Endothelial cell of umbilical vein (primary cell): ENCODE data around the gene CMTR1. TPM values are rescaled to one million over a fixed set of nuclear protein-coding genes. Genes with fewer than 3 reads are reported as not detected.
A peak's percentile ranks its signal among the peaks of the same experiment; 100 is the strongest.

Experiments used
- BruUV-seq: library from RNA; stranded (reverse); fragments of 400-500 nt; replicated peaks from 2 replicates; lab custom pipeline; 2021; lab: Mats Ljungman, UMichigan
- CTCF ChIA-PET: fragments of 300-600, 350-600 bp; sonication (Branson Sonifier 250); formaldehyde crosslinking; loops from one replicate; lab custom pipeline; 2021; ENCODE audit warnings: antibody characterized with exemption, inconsistent platforms; lab: Charles Lee
- POLR2A ChIA-PET: fragments of 300-600, 350-600 bp; sonication (Branson Sonifier 250); formaldehyde crosslinking; loops from one replicate; lab custom pipeline; 2021; ENCODE audit warnings: antibody characterized with exemption, inconsistent platforms; lab: Charles Lee
- DNase-seq: peaks from one replicate; pipeline ENCODE4 v3.0.0-alpha.2; 2011; ENCODE audit warnings: low read depth, low spot score
- FAIRE-seq: peaks from 2 replicates; lab custom pipeline; 2011; peaks lifted over from hg19 to GRCh38; lab: Jason Lieb, UNC
- H2AFZ ChIP-seq: 2 replicates; pipeline ENCODE4 v1.6.0; 2012; ENCODE audit warnings: low read depth, low read length, control low read depth, inconsistent platforms
- H3K27ac ChIP-seq: 2 replicates; pipeline ENCODE4 v1.5.1; 2011; ENCODE audit warnings: low read depth, mild to moderate bottlenecking, control low read depth, low read length, moderate library complexity; ENCODE audit not compliant: insufficient read depth
- H3K27me3 ChIP-seq, 2 experiments: 2 replicates each; pipeline versions ENCODE4 v1.6.0 to v1.6.1; 2011; ENCODE audit warnings: low read length in 2 of 2, mixed read lengths in 1 of 2; ENCODE audit not compliant: control insufficient read depth in 2 of 2, insufficient read depth in 2 of 2
- H3K36me3 ChIP-seq, 2 experiments: 2 replicates in 1 of 2; 3 replicates in 1 of 2; pipeline ENCODE4 v1.5.1; 2011; ENCODE audit warnings: low read length in 2 of 2, mild to moderate bottlenecking in 1 of 2, moderate library complexity in 1 of 2; ENCODE audit not compliant: control insufficient read depth in 2 of 2, insufficient read depth in 2 of 2; ENCODE audit errors: extremely low read depth in 1 of 2
- H3K4me1 ChIP-seq: 3 replicates; pipeline ENCODE4 v1.5.1; 2011; ENCODE audit warnings: mild to moderate bottlenecking, low read length; ENCODE audit not compliant: control insufficient read depth, insufficient read depth; ENCODE audit errors: extremely low read depth
- H3K4me2 ChIP-seq: 2 replicates; pipeline ENCODE4 v1.6.1; 2011; ENCODE audit warnings: low read length, control low read depth, mixed read lengths; ENCODE audit not compliant: insufficient read depth
- H3K4me3 ChIP-seq, 3 experiments: fragments of 200-600 bp in 1 of 3; sonication (generic), shearing (Covaris generic) in 1 of 3; replicated peaks in 1 of 3; 2 replicates each; pipeline ENCODE4 v1.5.1; 2011 to 2016; ENCODE audit warnings: control low read depth in 3 of 3, low read length in 3 of 3, mild to moderate bottlenecking in 2 of 3, inconsistent platforms in 1 of 3, low read depth in 1 of 3, moderate library complexity in 1 of 3; ENCODE audit not compliant: insufficient read depth in 1 of 3
- H3K79me2 ChIP-seq: 2 replicates; pipeline ENCODE4 v1.6.0; 2012; ENCODE audit warnings: low read length, inconsistent platforms; ENCODE audit not compliant: control insufficient read depth, insufficient read depth
- H3K9ac ChIP-seq: replicated peaks from 2 replicates; pipeline ENCODE3; 2011; ENCODE audit warnings: low read length, control low read depth; ENCODE audit not compliant: insufficient read depth; ENCODE audit errors: extremely low read depth
- H3K9me1 ChIP-seq: replicated peaks from 3 replicates; pipeline ENCODE4 v1.6.0; 2011; ENCODE audit warnings: mild to moderate bottlenecking, low read length; ENCODE audit not compliant: control insufficient read depth, insufficient read depth; ENCODE audit errors: extremely low read depth
- H3K9me3 ChIP-seq: replicated peaks from 2 replicates; pipeline ENCODE4 v1.5.1; 2012; ENCODE audit warnings: low read length, inconsistent platforms; ENCODE audit not compliant: control insufficient read depth, insufficient read depth
- H4K20me1 ChIP-seq: replicated peaks from 2 replicates; pipeline ENCODE3; 2011; ENCODE audit warnings: mild to moderate bottlenecking, low read length; ENCODE audit not compliant: control insufficient read depth, insufficient read depth; ENCODE audit errors: extremely low read depth
- EZH2 ChIP-seq: IDR thresholded peaks from 2 replicates; pipeline ENCODE4 v1.6.1; 2012; ENCODE audit warnings: borderline replicate concordance, low read depth, mild to moderate bottlenecking, moderate library complexity, low read length, inconsistent platforms; ENCODE audit not compliant: severe bottlenecking
- FOS ChIP-seq: IDR thresholded peaks from 2 replicates; pipeline ENCODE4 v1.6.1; 2011; ENCODE audit warnings: mild to moderate bottlenecking, low read length, moderate library complexity, borderline replicate concordance; ENCODE audit not compliant: insufficient read depth
- dilution Hi-C: fragments of 300-500 bp; cut with MboI; formaldehyde crosslinking; loops from one replicate; pipeline ENCODE4 v1.15.0; 2019; ENCODE audit warnings: low sequenced_read_pairs; ENCODE audit not compliant: extremely low pct_ligation_motif_present
- intact Hi-C: fragments of 100-400 bp; cut with micrococcal nuclease; formaldehyde crosslinking; loops from one replicate; pipeline ENCODE4 v1.10.0; 2022
- polyA plus RNA-seq, 4 experiments: library from polyadenylated mRNA; depleted of rRNA in 3 of 4; stranded (reverse) in 3 of 4; unstranded in 1 of 4; fragments of >200 nt; gene quantifications; 2 replicates each; pipeline versions ENCODE4 v1.2.1 to v1.2.3, GENCODE V29; 2011 to 2012; ENCODE audit warnings: missing spikeins in 1 of 4
- total RNA-seq: library from RNA; stranded (reverse); gene quantifications from 2 replicates; pipeline ENCODE4 v1.2.3, GENCODE V29; 2021
- TF ChIP-seq, protein P1 (sequence below), 2 donors: IDR thresholded peaks; 1 replicate in 1 of 2; 2 replicates in 1 of 2; pipeline ENCODE4 v1.5.1; 2011; ENCODE audit warnings: low read length in 2 of 2, mild to moderate bottlenecking in 2 of 2, moderate library complexity in 2 of 2, control low read depth in 1 of 2, inconsistent platforms in 1 of 2, low read depth in 1 of 2; ENCODE audit not compliant: insufficient read depth in 1 of 2; ENCODE audit errors: extremely low read depth in 1 of 2
- TF ChIP-seq, protein P2 (sequence below): IDR thresholded peaks from 2 replicates; pipeline ENCODE4 v1.6.1; 2011; ENCODE audit not compliant: insufficient read depth, insufficient read length

CMTR1 gene
- total and polyA plus RNA-seq, 2 donors (not counting 3 experiments of a cell fraction or from before 2014, with no cell fraction given): 19.5 to 38.0 TPM

DNA sequence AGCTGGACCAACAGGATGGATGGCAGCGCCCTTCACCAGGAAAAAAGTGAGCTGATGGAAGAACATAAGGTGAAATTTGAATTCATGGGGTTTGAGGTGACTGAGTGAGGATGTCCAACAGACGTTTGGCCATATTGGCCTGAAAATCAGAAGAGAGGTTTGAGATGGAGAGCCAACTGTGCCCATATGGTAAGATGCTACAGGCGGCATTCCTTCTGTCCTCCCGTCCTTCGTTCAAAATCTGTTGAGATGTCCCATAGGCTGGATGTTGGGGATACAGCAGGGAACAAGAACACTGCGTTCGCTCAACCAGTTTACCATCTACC lies 468 bp upstream of the CMTR1 start:
- Histone ChIP-seq H2AFZ (peak overlapping the region; percentile 99), H4K20me1 (no peaks in the 10 kb centered on the region), H3K4me3 (peak overlapping the region; percentile 85 to 88 (median 87)), H3K4me2 (peak overlapping the region; percentile 95), H3K27me3 (peaks cover 2 to 7% of the 10 kb centered on the region in 2 experiments), H3K9ac (peak overlapping the region; percentile 80), H3K9me1 (no peaks in the 10 kb centered on the region), H3K4me1 (peaks cover 13% of the 10 kb centered on the region), H3K36me3 (peaks cover 0 to 7% of the 10 kb centered on the region in 2 experiments), H3K9me3 (no peaks in the 10 kb centered on the region), H3K79me2 (peaks cover 13% of the 10 kb centered on the region), H3K27ac (peak overlapping the region; percentile 31)
- TF ChIP-seq, protein P1, sequence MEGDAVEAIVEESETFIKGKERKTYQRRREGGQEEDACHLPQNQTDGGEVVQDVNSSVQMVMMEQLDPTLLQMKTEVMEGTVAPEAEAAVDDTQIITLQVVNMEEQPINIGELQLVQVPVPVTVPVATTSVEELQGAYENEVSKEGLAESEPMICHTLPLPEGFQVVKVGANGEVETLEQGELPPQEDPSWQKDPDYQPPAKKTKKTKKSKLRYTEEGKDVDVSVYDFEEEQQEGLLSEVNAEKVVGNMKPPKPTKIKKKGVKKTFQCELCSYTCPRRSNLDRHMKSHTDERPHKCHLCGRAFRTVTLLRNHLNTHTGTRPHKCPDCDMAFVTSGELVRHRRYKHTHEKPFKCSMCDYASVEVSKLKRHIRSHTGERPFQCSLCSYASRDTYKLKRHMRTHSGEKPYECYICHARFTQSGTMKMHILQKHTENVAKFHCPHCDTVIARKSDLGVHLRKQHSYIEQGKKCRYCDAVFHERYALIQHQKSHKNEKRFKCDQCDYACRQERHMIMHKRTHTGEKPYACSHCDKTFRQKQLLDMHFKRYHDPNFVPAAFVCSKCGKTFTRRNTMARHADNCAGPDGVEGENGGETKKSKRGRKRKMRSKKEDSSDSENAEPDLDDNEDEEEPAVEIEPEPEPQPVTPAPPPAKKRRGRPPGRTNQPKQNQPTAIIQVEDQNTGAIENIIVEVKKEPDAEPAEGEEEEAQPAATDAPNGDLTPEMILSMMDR (IDR thresholded peaks at IDR 0.05; ENCODE audit: extremely low read depth in 1 of 2, insufficient read depth in 1 of 2, low read depth in 1 of 2, low read length in 2 of 2): no peak
- TF ChIP-seq, protein P2, sequence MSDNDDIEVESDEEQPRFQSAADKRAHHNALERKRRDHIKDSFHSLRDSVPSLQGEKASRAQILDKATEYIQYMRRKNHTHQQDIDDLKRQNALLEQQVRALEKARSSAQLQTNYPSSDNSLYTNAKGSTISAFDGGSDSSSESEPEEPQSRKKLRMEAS: no peak
- no peak for TF ChIP-seq EZH2
- CTCF ChIA-PET: interaction anchor here (1.5 kb wide), 1 partner anchor 133 kb away, joined by 3 read pairs; no protein-coding TSS in a partner anchor
- intact Hi-C loops (no loop called here), dilution Hi-C loops (no loop called here)
- TSS peak; percentile 92 for BruUV-seq
- POLR2A ChIA-PET: no interaction called here
- FAIRE-seq (no peak), DNase-seq (no peak)

DNA sequence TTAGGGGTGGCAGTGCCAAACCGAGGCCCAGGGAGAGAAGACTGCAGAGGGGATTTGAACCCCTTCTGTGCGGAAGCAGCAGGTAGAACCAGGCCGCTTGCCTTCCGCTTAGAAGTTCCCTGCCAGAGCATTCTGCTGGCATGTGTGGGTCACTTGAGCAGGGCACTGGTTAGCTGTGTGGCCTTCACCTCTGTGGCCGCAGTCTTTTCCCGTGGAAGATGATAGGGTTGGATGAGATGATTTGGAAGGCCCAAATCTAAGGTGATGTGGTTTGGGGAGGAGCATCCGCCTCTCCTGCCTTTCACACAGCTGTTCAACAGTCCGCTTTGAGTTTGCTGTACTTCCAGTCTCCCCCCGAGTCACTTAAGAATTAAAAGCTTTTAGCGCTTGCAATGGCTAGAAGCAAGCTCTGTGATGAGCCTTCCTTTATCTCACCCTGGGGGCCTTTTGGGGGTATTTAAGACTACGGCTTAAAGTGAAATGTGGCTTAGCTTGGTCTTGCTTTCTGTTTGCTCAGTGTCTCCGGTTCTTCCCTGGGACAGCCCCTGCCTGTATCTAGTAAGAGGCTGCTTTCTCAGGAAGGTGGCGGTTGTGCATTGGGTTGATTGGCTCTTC lies 743 bp downstream of the CMTR1 start:
- Histone ChIP-seq H2AFZ (peak overlapping the region; percentile 99), H3K9ac (peak overlapping the region; percentile 80), H3K27ac (peak overlapping the region; percentile 31), H3K27me3 (peaks cover 0 to 5% of the 10 kb centered on the region in 2 experiments), H3K36me3 (peaks cover 0 to 7% of the 10 kb centered on the region in 2 experiments), H3K4me2 (peak overlapping the region; percentile 93), H3K9me3 (no peaks in the 10 kb centered on the region), H3K79me2 (peaks cover 13% of the 10 kb centered on the region), H4K20me1 (no peaks in the 10 kb centered on the region), H3K9me1 (no peaks in the 10 kb centered on the region), H3K4me1 (peaks cover 13% of the 10 kb centered on the region), H3K4me3 (peak overlapping the region; percentile 85 to 88 (median 87))
- dilution Hi-C loops: no loop called here
- DNase-seq (no peak), FAIRE-seq (peak; percentile 44)
- CTCF ChIA-PET: interaction anchor here (1.5 kb wide), 1 partner anchor 132 kb away, joined by 3 read pairs; no protein-coding TSS in a partner anchor
- BruUV-seq: no TSS peak
- POLR2A ChIA-PET: interaction anchor here (0.5 kb wide), 1 partner anchor 54 kb away, joined by 3 read pairs; no protein-coding TSS in a partner anchor
- TF ChIP-seq FOS: no peak
- TF ChIP-seq, protein P1 (IDR thresholded peaks at IDR 0.05; ENCODE audit: extremely low read depth in 1 of 2, insufficient read depth in 1 of 2, low read depth in 1 of 2, low read length in 2 of 2): no peak
- intact Hi-C loops: no loop called here
